Lower lobe of right lung (tissue), 2 donors: ENCODE measurements around the gene RPGRIP1L. TPM values are rescaled to one million over a fixed set of nuclear protein-coding genes. Genes with fewer than 3 reads are reported as not detected.

Experiments
- ATAC-seq, 2 donors: fragments of 200-7000 bp; cut with Tn5 transposase; one replicate each; pipeline ENCODE4 v1.9.1; 2020 to 2022; ENCODE audit warnings: mild to moderate bottlenecking in 2 of 2, moderate library complexity in 2 of 2
- DNase-seq: peaks from one replicate; pipeline ENCODE4 v3.0.0-alpha.2; 2020
- H3K27ac ChIP-seq: fragments of 200-600 bp; one replicate; pipeline ENCODE4 v1.8.0; 2022
- H3K27me3 ChIP-seq: fragments of 200-600 bp; one replicate; pipeline ENCODE4 v1.8.0; 2022; ENCODE audit warnings: low read depth
- H3K36me3 ChIP-seq: fragments of 200-600 bp; one replicate; pipeline ENCODE4 v1.8.0; 2022; ENCODE audit warnings: mild to moderate bottlenecking
- H3K4me1 ChIP-seq: fragments of 200-600 bp; one replicate; pipeline ENCODE4 v1.8.0; 2022
- H3K4me3 ChIP-seq: fragments of 200-600 bp; one replicate; pipeline ENCODE4 v1.8.0; 2022; ENCODE audit warnings: mild to moderate bottlenecking
- H3K9me3 ChIP-seq: fragments of 200-600 bp; one replicate; pipeline ENCODE4 v1.8.0; 2022
- CTCF ChIP-seq: fragments of 200-600 bp; IDR thresholded peaks from one replicate; pipeline ENCODE4 v1.8.0; 2022; ENCODE audit warnings: antibody characterized with exemption, mild to moderate bottlenecking
- intact Hi-C: fragments of 100-400 bp; cut with DNase I; formaldehyde crosslinking; loops from one replicate; pipeline ENCODE4 v1.11.0; 2022
- total RNA-seq: library from RNA; stranded (reverse); fragmentation: NEBNext Ultra II Directional; extraction: Animal tissue kit (Norgen Biotek cat#: 25700); gene quantifications from one replicate; pipeline ENCODE4 v1.2.1, GENCODE V29; 2021
- donor health status: DM: no; HTN: yes; CAD: no; lungs with severe emphysema.

Gene RPGRIP1L
- total RNA-seq, 1 donor from 2014 or later = 6.6 TPM

DNA sequence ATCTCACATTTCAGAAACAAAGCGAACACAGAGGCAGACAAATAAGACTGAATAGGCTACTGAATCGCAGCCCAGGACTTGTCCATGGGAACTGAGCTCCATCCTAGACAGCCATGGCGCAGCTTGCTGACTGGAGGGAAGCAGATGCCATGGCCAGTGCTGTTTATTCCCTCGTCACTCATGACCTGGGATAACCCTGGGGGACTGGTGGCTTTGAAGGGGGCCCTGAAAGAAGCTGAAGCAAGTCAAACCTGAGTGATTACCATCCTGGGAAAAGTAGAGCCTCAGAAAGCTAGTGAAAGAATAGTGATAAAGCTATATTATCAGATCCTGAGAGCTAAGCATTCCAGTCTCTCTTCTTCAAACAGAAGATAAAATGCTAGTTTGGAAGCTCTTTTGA, 94.1 kb downstream of the RPGRIP1L start:
- Histone ChIP-seq H3K4me1 (no peaks in the 10 kb centered on the region), H3K27me3 (no peaks in the 10 kb centered on the region), H3K27ac (no peak overlapping the region), H3K36me3 (no peaks in the 10 kb centered on the region), H3K4me3 (no peak overlapping the region), H3K9me3 (no peaks in the 10 kb centered on the region)
- TF ChIP-seq CTCF = no peak
- ATAC-seq (no peak), DNase-seq (no peak)
- intact Hi-C loops = no loop called here

GRCh38 chr16:53608094-53608493, 95.6 kb downstream of the RPGRIP1L start:
- no peak for TF ChIP-seq CTCF
- no peak for ATAC-seq

GRCh38 chr16:53605831-53606400, 97.7 kb downstream of the RPGRIP1L start:
- intact Hi-C loops = no loop called here
- Histone ChIP-seq H3K27ac (no peak overlapping the region), H3K4me3 (no peak overlapping the region), H3K27me3 (no peaks in the 10 kb centered on the region), H3K9me3 (no peaks in the 10 kb centered on the region), H3K36me3 (no peaks in the 10 kb centered on the region), H3K4me1 (no peaks in the 10 kb centered on the region)
- DNase-seq (no peak), ATAC-seq (no peak)
- TF ChIP-seq CTCF = no peak

More at GRCh38 chr16:53608094-53608493, 95.6 kb downstream of the RPGRIP1L start:
- no peaks in the 10 kb centered on the region for H3K4me1 ChIP-seq
- no peak overlapping the region for H3K4me3 ChIP-seq
- H3K27me3 ChIP-seq = no peaks in the 10 kb centered on the region
- intact Hi-C loops = no loop called here
- no peaks in the 10 kb centered on the region for H3K9me3 ChIP-seq
- no peak overlapping the region for H3K27ac ChIP-seq
- H3K36me3 ChIP-seq = no peaks in the 10 kb centered on the region
- DNase-seq = no peak

DNA sequence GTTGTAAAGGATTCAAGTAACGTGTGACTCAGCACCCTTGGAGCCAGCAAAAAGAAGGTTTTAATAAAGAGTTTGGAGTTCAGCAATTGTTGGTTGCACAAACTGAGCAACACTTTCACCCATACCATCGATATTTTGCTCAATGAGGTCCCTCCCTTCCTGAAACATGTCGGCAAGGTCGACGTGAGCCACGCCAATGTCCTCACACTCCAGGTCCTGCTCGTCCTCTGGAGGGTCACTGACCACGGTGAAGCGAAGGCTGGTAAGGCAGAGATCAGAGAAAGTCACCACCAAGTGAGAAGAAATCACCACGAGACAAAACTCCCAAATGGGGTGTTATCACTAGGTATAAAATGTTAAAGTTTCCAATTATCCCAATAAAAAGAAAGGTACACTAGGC, 98.3 kb downstream of the RPGRIP1L start:
- no peaks in the 10 kb centered on the region for H3K4me1 ChIP-seq
- no peaks in the 10 kb centered on the region for H3K36me3 ChIP-seq
- H3K27me3 ChIP-seq = no peaks in the 10 kb centered on the region
- DNase-seq (no peak), ATAC-seq (no peak)
- no peak overlapping the region for H3K27ac ChIP-seq
- H3K9me3 ChIP-seq = no peaks in the 10 kb centered on the region
- no peak overlapping the region for H3K4me3 ChIP-seq
- TF ChIP-seq CTCF = no peak
- intact Hi-C loops = no loop called here

GRCh38 chr16:53601961-53602360, 101.7 kb downstream of the RPGRIP1L start:
- Histone ChIP-seq H3K36me3 (no peaks in the 10 kb centered on the region), H3K4me1 (no peaks in the 10 kb centered on the region), H3K27ac (no peak overlapping the region), H3K4me3 (no peak overlapping the region), H3K27me3 (no peaks in the 10 kb centered on the region), H3K9me3 (no peaks in the 10 kb centered on the region)
- DNase-seq (no peak), ATAC-seq (no peak)
- intact Hi-C loops = no loop called here
- TF ChIP-seq CTCF = no peak
